ENCODE results near the gene GPR45. TPM values are rescaled to one million over a fixed set of nuclear protein-coding genes. Genes with fewer than 3 reads are reported as not detected.
A peak's percentile ranks its signal among the peaks of the same experiment; 100 is the strongest.

GPR45 gene
- polyA plus RNA-seq, 1 donor from 2014 or later = 4.1 TPM

GRCh38 chr2:105258835-105259350 is 17.4 kb downstream of the GPR45 start:
- no peak overlapping the region for H3K27ac ChIP-seq (ENCODE audit: low read length)
- no peaks in the 10 kb centered on the region for H3K9me3 ChIP-seq (ENCODE audit: low read length)
- H3K9ac ChIP-seq (ENCODE audit: low read length) = no peak overlapping the region
- H2AFZ ChIP-seq (ENCODE audit: low read depth, low read length) = no peak overlapping the region
- no peak for TF ChIP-seq REST (IDR thresholded peaks at IDR 0.05; ENCODE audit: borderline replicate concordance)
- TF ChIP-seq CTCF (IDR thresholded peaks at IDR 0.05; ENCODE audit: poor library complexity, severe bottlenecking) = no peak
- peak; percentile 16 for TF ChIP-seq EP300 (conservative IDR thresholded peaks at IDR 0.05; ENCODE audit: poor library complexity, severe bottlenecking)
- no peak for TF ChIP-seq RAD21 (conservative IDR thresholded peaks at IDR 0.05)
- TF ChIP-seq SMC3 (conservative IDR thresholded peaks at IDR 0.05; ENCODE audit: poor library complexity) = no peak
- no peak for TF ChIP-seq TAF1 (IDR thresholded peaks at IDR 0.05; ENCODE audit: low read depth)
- TF ChIP-seq POLR2AphosphoS5 (IDR thresholded peaks at IDR 0.05) = peak; percentile 93
- no peaks in the 10 kb centered on the region for H3K9me2 ChIP-seq (ENCODE audit: insufficient read depth, low read length)
- no peak overlapping the region for H3K4me3 ChIP-seq (ENCODE audit: low read length)
- H3K36me3 ChIP-seq (ENCODE audit: insufficient read depth, low read length) = no peaks in the 10 kb centered on the region
- H3K79me2 ChIP-seq (replicated peaks; ENCODE audit: insufficient read depth, low read length) = no peaks in the 10 kb centered on the region
- no peak overlapping the region for H3K4me2 ChIP-seq (ENCODE audit: low read length)
- H4K20me1 ChIP-seq (ENCODE audit: insufficient read depth) = no peaks in the 10 kb centered on the region
- no peaks in the 10 kb centered on the region for H3K27me3 ChIP-seq (ENCODE audit: insufficient read depth, low read depth, low read length)
- H3F3A ChIP-seq (ENCODE audit: insufficient read depth, low read length, poor library complexity, severe bottlenecking) = no peaks in the 10 kb centered on the region

DNA sequence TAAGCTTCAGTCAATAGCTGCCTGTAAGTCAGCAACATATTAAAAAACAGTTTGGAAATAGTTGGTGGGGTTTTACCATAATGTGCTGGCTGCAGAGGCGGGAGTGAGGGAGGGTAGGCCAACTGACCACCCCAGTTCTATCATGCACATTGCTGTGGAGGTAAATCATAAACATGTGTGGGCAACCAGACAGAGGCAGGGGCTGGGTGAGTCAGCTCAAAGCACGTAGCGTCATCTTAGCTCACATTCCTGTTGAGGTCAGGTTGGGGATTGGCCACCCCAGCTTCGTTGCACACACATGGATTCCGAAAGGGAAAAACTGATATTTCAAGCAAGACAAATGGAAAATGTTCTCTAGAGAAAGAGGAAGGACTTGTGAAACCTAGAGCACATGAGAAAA is 19.5 kb downstream of the GPR45 start:
- Histone ChIP-seq H3K4me2 (ENCODE audit: low read length) (no peak overlapping the region), H2AFZ (ENCODE audit: low read depth, low read length) (no peak overlapping the region), H3K79me2 (replicated peaks; ENCODE audit: insufficient read depth, low read length) (no peaks in the 10 kb centered on the region), H3F3A (ENCODE audit: insufficient read depth, low read length, poor library complexity, severe bottlenecking) (no peaks in the 10 kb centered on the region), H3K9ac (ENCODE audit: low read length) (no peak overlapping the region), H3K27ac (ENCODE audit: low read length) (no peak overlapping the region), H3K27me3 (ENCODE audit: insufficient read depth, low read depth, low read length) (no peaks in the 10 kb centered on the region), H3K36me3 (ENCODE audit: insufficient read depth, low read length) (no peaks in the 10 kb centered on the region), H3K9me3 (ENCODE audit: low read length) (no peaks in the 10 kb centered on the region), H4K20me1 (ENCODE audit: insufficient read depth) (no peaks in the 10 kb centered on the region), H3K9me2 (ENCODE audit: insufficient read depth, low read length) (no peaks in the 10 kb centered on the region), H3K4me3 (ENCODE audit: low read length) (no peak overlapping the region)
- TF ChIP-seq MXI1 (conservative IDR thresholded peaks at IDR 0.05; ENCODE audit: poor library complexity, severe bottlenecking) = no peak
- TF ChIP-seq EZH2 (IDR thresholded peaks at IDR 0.05; ENCODE audit: borderline replicate concordance, insufficient read depth, low read length, poor library complexity, severe bottlenecking) = no peak
- no peak for TF ChIP-seq EP300 (conservative IDR thresholded peaks at IDR 0.05; ENCODE audit: poor library complexity, severe bottlenecking)
- TF ChIP-seq REST (IDR thresholded peaks at IDR 0.05; ENCODE audit: borderline replicate concordance) = no peak
- TF ChIP-seq RAD21 (conservative IDR thresholded peaks at IDR 0.05) = no peak
- TF ChIP-seq TAF1 (IDR thresholded peaks at IDR 0.05; ENCODE audit: low read depth) = no peak
- no peak for TF ChIP-seq CTCF (IDR thresholded peaks at IDR 0.05; ENCODE audit: poor library complexity, severe bottlenecking)
- TF ChIP-seq SMC3 (conservative IDR thresholded peaks at IDR 0.05; ENCODE audit: poor library complexity) = no peak
- TF ChIP-seq POLR2AphosphoS5 (IDR thresholded peaks at IDR 0.05) = no peak
